ENCODE results near the gene CNOT3.

Gene CNOT3

GRCh38 chr19:54123682-54124081 lies 13.9 kb upstream of the CNOT3 start:
- no peak for DNase-seq

- no peak for DNase-seq
Measured at GRCh38 chr19:54124393-54124792, 13.2 kb upstream of the CNOT3 start.

- DNase-seq = no peak
Measured at GRCh38 chr19:54125713-54126112, 11.8 kb upstream of the CNOT3 start.

- DNase-seq = no peak
Measured at GRCh38 chr19:54127688-54128440, 9.7 kb upstream of the CNOT3 start.

GRCh38 chr19:54128441-54128725 lies 9.2 kb upstream of the CNOT3 start:
- no peak for DNase-seq

GRCh38 chr19:54128796-54129616 lies 8.6 kb upstream of the CNOT3 start:
- no peak for DNase-seq

- no peak for DNase-seq
Measured at GRCh38 chr19:54129617-54129996, 8.0 kb upstream of the CNOT3 start.

- DNase-seq = no peak
Measured at GRCh38 chr19:54133312-54133956, 4.1 kb upstream of the CNOT3 start.

- DNase-seq = no peak
Measured at GRCh38 chr19:54133957-54134590, 3.5 kb upstream of the CNOT3 start.

GRCh38 chr19:54136086-54136863 lies 1.3 kb upstream of the CNOT3 start:
- DNase-seq = no peak

- peak; percentile 99 for DNase-seq
Measured at GRCh38 chr19:54136864-54137698, 481 bp upstream of the CNOT3 start.

- no peak for DNase-seq
Measured at GRCh38 chr19:54138489-54139256, 1.1 kb downstream of the CNOT3 start.

- no peak for DNase-seq
Measured at GRCh38 chr19:54141356-54141755, 3.8 kb downstream of the CNOT3 start.

GRCh38 chr19:54142166-54142780 lies 4.7 kb downstream of the CNOT3 start:
- DNase-seq = no peak

- no peak for DNase-seq
Measured at GRCh38 chr19:54145541-54146158, 8.1 kb downstream of the CNOT3 start.

GRCh38 chr19:54147676-54148075 lies 10.1 kb downstream of the CNOT3 start:
- DNase-seq = no peak

GRCh38 chr19:54148158-54148557 lies 10.6 kb downstream of the CNOT3 start:
- no peak for DNase-seq

- no peak for DNase-seq
Measured at GRCh38 chr19:54149021-54149812, 11.7 kb downstream of the CNOT3 start.

GRCh38 chr19:54151362-54152035 lies 13.9 kb downstream of the CNOT3 start:
- no peak for DNase-seq
